ENCODE data around the gene ZFAND2B. TPM values are rescaled to one million over a fixed set of nuclear protein-coding genes. Genes with fewer than 3 reads are reported as not detected.
"Not testable (repeated sequence)": the region's sequence is repeated elsewhere in the genome, so short reads cannot be mapped to it uniquely, and the experiment has no call there.

ZFAND2B gene
- total RNA-seq, 2 experiments from 2014 or later, result 49.1 to 60.2 TPM

- CTCF ChIA-PET, result interaction anchor here (0.6 to 9.7 kb wide), 6 partner anchors 9 to 244 kb away, joined by 3 to 99 read pairs (median 4); partner anchors contain the start of genes DNAJB2 and ZFAND2B
- H3K36me3 Mint-ChIP-seq (ENCODE audit: low read depth), result peaks cover 54% of the 10 kb centered on the region
- DNase-seq, result no peak
- peak overlapping the region; percentile 93 for H3K27ac Mint-ChIP-seq
- H3K9me3 Mint-ChIP-seq, result no peaks in the 10 kb centered on the region
- peaks cover 64% of the 10 kb centered on the region for H3K4me1 Mint-ChIP-seq
- H3K4me3 Mint-ChIP-seq, result peak overlapping the region; percentile 99
- H3K27me3 Mint-ChIP-seq, result no peaks in the 10 kb centered on the region
- POLR2A ChIA-PET, result interaction anchor here (1.3 to 1.5 kb wide), 2 partner anchors 23 to 40 kb away, joined by 3 to 6 read pairs; partner anchors contain the start of genes ANKZF1 and ATG9A
These were observed 46.0 kb downstream of the ZFAND2B start for GRCh38 chr2:219252570-219252899.

DNA sequence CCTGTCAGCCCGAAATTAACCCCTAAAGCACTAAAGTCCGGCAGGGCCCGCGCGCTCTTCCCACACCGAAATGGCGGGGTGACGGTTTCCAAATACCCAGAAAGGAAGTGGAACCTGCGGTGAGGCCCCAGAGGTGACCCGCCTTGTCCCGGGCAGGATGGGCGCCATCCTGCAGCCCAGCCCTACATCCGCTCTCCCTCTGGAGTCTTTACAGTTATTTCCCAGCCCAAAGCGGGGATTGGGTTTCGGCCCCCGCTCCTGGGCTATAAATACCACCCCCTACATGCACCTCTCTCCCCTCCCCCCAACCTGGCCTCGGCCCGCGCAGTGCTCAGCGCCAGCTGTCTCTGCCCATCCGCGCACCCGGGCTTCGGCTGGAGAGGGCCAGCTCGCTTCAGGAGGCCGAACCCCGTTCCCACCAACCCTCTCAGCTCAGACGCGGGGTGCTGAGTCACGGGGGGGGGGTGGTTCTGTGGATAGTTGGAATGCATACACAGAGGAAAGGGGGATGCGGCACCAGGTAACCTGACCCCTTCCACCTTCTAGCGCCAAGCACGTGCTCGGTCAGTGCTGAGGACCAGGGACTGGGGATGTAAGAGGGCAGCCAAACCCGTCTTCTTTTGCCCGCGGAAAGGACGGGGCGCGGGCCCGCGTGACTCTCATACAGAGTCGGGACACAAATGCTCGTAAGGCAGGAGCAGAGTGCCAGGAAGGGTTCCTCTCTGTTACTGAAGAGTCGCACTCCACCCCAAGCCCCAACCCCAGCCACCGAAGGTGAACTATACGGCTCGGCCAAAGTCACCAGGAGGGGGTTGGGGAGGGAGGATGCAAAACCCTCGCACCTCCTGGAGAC is 46.5 kb downstream of the ZFAND2B start, which contains the start of gene TUBA4B:
TSS of gene TUBA4B (plus strand) at position 344 of the 853 bp plus-strand sequence. CDS start at position 509, 165 bp downstream.
- peaks cover 48% of the 10 kb centered on the region for H3K36me3 Mint-ChIP-seq (ENCODE audit: low read depth)
- H3K27ac Mint-ChIP-seq, result peak within 1 kb of the TSS; percentile 93
- no peaks in the 10 kb centered on the region for H3K27me3 Mint-ChIP-seq
- ChIA-PET CTCF (interaction anchor here (0.6 to 9.7 kb wide), 5 partner anchors 8 to 244 kb away, joined by 3 to 99 read pairs (median 15); partner anchors contain the start of genes DNAJB2, GLB1L, STK16 and ZFAND2B), POLR2A (interaction anchor here (1.5 kb wide), 1 partner anchor 40 kb away, joined by 6 read pairs; no protein-coding TSS in a partner anchor)
- H3K4me3 Mint-ChIP-seq, result peak within 1 kb of the TSS; percentile 99
- H3K9me3 Mint-ChIP-seq, result no peaks in the 10 kb centered on the region
- DNase-seq, result peak; percentile 65
- H3K4me1 Mint-ChIP-seq, result peaks cover 58% of the 10 kb centered on the region

DNA sequence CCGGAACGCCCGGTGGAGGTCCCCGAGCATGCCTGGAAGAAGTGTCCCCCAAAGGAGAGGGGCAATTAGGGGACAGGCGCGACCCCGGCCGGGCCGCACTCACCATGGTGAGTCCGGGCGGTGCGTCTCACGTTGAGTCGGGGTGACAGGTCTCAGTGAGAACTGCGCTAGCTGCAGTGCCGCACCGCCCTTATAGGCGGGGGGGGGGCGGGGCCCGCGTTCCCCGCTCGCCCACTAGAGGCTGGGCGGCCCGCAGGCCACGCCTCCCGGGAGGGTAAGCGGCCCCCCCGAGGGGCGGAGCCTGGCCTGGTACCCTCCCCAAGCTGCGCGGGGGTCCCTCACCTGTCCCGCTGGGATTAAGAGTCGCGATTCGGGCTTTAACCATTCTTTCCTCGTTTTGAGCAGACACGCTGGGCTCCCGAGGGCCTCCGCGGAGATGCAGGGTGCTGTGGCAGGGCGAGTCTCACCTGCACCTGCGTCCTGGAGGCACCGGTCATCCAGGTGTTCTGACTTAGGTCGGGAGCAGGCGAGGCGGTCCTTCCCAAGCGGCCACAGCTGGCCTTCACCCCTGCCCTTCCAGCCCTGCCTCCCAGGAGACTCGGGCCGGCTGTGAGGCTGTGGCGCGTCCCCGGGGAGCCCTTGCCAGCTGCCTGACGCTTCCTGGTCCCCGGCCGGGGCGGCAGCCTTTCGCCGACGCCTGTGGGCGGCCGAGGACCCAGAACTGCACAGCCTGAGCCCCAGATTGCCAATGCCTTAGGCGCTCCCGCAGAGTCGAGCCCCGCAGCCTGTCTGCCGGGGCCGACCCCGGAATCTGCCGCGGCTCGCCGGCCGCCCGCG is 47.4 kb downstream of the ZFAND2B start, which contains the start of gene TUBA4A:
TSS of gene TUBA4A (minus strand) at position 166 of the 837 bp plus-strand sequence. CDS start at position 106, 60 bp downstream.
- POLR2A ChIA-PET, result interaction anchor here (0.7 to 1.5 kb wide), 5 partner anchors 9 to 75 kb away, joined by 3 to 6 read pairs (median 5); partner anchors contain the start of genes DNAJB2, GLB1L and STK16
- peak; percentile 91 for DNase-seq
- H3K4me3 Mint-ChIP-seq, result peak within 1 kb of the TSS; percentile 99
- no peaks in the 10 kb centered on the region for H3K27me3 Mint-ChIP-seq
- H3K4me1 Mint-ChIP-seq, result peaks cover 50% of the 10 kb centered on the region
- peak within 1 kb of the TSS; percentile 93 for H3K27ac Mint-ChIP-seq
- peaks cover 40% of the 10 kb centered on the region for H3K36me3 Mint-ChIP-seq (ENCODE audit: low read depth)
- no peaks in the 10 kb centered on the region for H3K9me3 Mint-ChIP-seq
- CTCF ChIA-PET, result interaction anchor here (1.0 to 9.7 kb wide), 12 partner anchors 8 to 97 kb away, joined by 3 to 99 read pairs (median 4); partner anchors contain the start of genes ABCB6, CNPPD1, DNAJB2 and GLB1L

DNA sequence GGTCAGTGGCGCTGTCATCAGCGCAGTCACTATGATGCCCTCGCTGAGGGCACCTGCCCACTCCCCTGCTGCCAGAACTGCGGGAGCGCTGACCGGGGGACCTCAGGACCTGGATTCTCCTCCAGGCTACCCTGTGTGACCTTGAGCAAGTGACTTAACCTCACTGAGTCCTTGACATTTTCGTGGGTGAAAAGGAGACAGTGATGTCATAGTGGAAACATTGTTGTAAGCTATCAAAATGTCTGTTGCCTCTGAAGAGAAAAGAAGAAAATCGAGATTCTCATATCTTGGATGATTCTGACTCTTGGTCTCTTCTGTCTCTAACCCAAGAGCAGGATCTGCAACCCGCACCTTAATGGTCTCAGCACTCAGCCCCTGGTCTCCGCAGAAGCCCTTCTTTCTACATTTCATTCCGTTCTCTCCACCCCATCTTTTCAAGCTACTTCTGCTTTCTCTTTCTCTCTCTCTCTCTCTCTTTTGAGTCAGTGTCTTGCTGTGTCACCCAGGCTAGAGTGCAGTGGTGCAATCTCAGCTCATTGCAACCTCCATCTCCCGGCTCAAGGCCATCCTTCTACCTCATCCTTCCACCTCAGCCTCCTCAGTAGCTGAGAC is 48.1 kb downstream of the ZFAND2B start:
- DNase-seq, result peak; percentile 46
- Mint-ChIP-seq H3K9me3 (no peaks in the 10 kb centered on the region), H3K27ac (peak overlapping the region; percentile 91), H3K27me3 (peaks cover 3% of the 10 kb centered on the region), H3K4me1 (peaks cover 42% of the 10 kb centered on the region), H3K4me3 (peak overlapping the region; percentile 73), H3K36me3 (ENCODE audit: low read depth) (peaks cover 32% of the 10 kb centered on the region)
- ChIA-PET CTCF (interaction anchor here (0.7 to 9.7 kb wide), 15 partner anchors 9 to 98 kb away, joined by 3 to 99 read pairs (median 4); partner anchors contain the start of genes ABCB6, ANKZF1, ATG9A and CNPPD1), POLR2A (interaction anchor here (0.8 to 1.1 kb wide), 4 partner anchors 10 to 75 kb away, joined by 3 to 6 read pairs (median 4); partner anchors contain the start of genes DNAJB2, GLB1L and STK16)

- POLR2A ChIA-PET; DNase-seq; H3K4me3 Mint-ChIP-seq; H3K36me3 Mint-ChIP-seq (ENCODE audit: low read depth); H3K27ac Mint-ChIP-seq; H3K9me3 Mint-ChIP-seq: not testable (repeated sequence)
- peaks cover 13% of the 10 kb centered on the region for H3K4me1 Mint-ChIP-seq
- H3K27me3 Mint-ChIP-seq, result peaks cover 17% of the 10 kb centered on the region
- CTCF ChIA-PET, result interaction anchor here (0.8 to 2.4 kb wide), 5 partner anchors 10 to 89 kb away, joined by 3 to 9 read pairs (median 5); partner anchors contain the start of genes CNPPD1, DNAJB2 and SLC23A3
These were observed 52.4 kb downstream of the ZFAND2B start for GRCh38 chr2:219258942-219259341.

Other genes with a start within 250 kb of the ZFAND2B start
- not detected for gene CDK5R2, start 247.1 kb upstream of the ZFAND2B start, total RNA-seq
- gene FEV, start 221.6 kb upstream of the ZFAND2B start, total RNA-seq, result not detected
- gene CRYBA2, start 213.4 kb upstream of the ZFAND2B start, total RNA-seq, result not detected
- not detected for gene CFAP65, start 165.3 kb upstream of the ZFAND2B start, total RNA-seq
- not detected for gene IHH, start 145.9 kb upstream of the ZFAND2B start, total RNA-seq
- 10 to 100 TPM; 18.1 to 20.3 TPM for gene NHEJ1, start 46.0 kb upstream of the ZFAND2B start, total RNA-seq
- gene SLC23A3, start 36.8 kb upstream of the ZFAND2B start, total RNA-seq, result 1 to 10 TPM; 2.3 to 2.8 TPM
- gene CNPPD1, start 29.9 kb upstream of the ZFAND2B start, total RNA-seq, result 10 to 100 TPM; 79.6 to 79.8 TPM
- gene RETREG2, start 28.5 kb upstream of the ZFAND2B start, total RNA-seq, result 100 to 1,000 TPM in 1 of 2 experiments, 10 to 100 TPM in 1; 95.1 to 102 TPM
- 10 to 100 TPM; 10.0 to 10.3 TPM for gene ABCB6, start 12.2 kb downstream of the ZFAND2B start, total RNA-seq
- gene ATG9A, start 22.9 kb downstream of the ZFAND2B start, total RNA-seq, result 10 to 100 TPM; 48.5 to 52.9 TPM
- 100 to 1,000 TPM in 1 of 2 experiments, 10 to 100 TPM in 1; 92.0 to 100 TPM for gene ANKZF1, start 23.0 kb downstream of the ZFAND2B start, total RNA-seq
- gene GLB1L, start 38.7 kb downstream of the ZFAND2B start, total RNA-seq, result 1 to 10 TPM; 3.3 to 3.4 TPM
- 10 to 100 TPM; 33.0 to 33.5 TPM for gene STK16, start 38.7 kb downstream of the ZFAND2B start, total RNA-seq
- gene TUBA4B, start 46.5 kb downstream of the ZFAND2B start, total RNA-seq, result not detected
- gene TUBA4A, start 47.1 kb downstream of the ZFAND2B start, total RNA-seq, result 100 to 1,000 TPM; 261 to 339 TPM
- gene DNAJB2, start 72.6 kb downstream of the ZFAND2B start, total RNA-seq, result 10 to 100 TPM; 38.2 to 40.9 TPM
- gene PTPRN, start 102.6 kb downstream of the ZFAND2B start, total RNA-seq, result not detected
- not detected for gene RESP18, start 126.0 kb downstream of the ZFAND2B start, total RNA-seq
- gene DNPEP, start 181.1 kb downstream of the ZFAND2B start, total RNA-seq, result 10 to 100 TPM; 58.8 to 64.9 TPM
- gene DES, start 211.6 kb downstream of the ZFAND2B start, total RNA-seq, result not detected
- 1 to 10 TPM; 2.0 to 2.6 TPM for gene SPEG, start 228.1 kb downstream of the ZFAND2B start, total RNA-seq

Measured in activated CD4-positive, alpha-beta T cell treated with anti-CD3 and anti-CD28 coated beads, Interleukin-2, amount 10 ng/mL, durations not matched to agents 7 days and 5 days (primary cell).